ENCODE data around the gene TULP4.
"Not testable (repeated sequence)": the region's sequence is repeated elsewhere in the genome, so short reads cannot be mapped to it uniquely, and the experiment has no call there.

The TULP4 gene

DNA sequence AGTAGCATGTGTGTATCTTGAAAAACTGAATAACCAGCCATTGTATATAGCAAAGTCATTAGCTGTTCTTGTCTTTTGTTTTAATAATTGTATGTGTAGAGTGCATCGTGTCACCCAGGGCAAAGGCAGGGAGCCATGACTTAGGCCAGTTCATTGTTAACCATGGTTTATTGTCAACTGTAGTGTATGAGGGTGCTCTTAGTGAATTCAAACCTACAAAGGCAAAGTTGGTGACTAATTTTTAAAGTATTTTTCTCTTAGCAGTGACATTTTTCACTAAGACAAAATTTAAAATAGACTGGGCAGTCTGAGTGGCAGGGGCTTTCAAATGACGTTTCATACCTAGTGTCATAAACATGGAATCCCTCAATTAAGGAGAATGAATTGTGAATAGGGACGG lies 79.0 kb downstream of the TULP4 start:
- DNase-seq (ENCODE audit: low read depth in 2 of 2): no peak

DNA sequence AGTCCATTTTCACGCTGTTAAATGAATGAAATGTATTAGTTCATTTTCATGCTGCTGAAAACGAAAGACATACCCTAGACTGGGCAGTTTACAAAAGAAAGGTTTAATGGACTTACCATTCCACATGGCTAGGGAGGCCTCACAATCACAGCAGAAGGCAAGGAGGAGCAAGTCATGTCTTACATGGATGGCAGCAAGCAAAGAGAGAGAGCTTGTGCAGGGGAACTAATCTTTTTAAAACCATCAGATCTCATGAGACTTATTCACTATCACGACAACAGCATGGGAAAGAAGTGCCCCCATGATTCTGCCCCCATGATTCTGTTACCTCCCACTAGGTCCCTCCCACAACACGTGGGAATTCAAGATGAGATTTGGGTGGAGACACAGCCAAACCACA lies 79.7 kb downstream of the TULP4 start:
- DNase-seq (ENCODE audit: low read depth in 2 of 2): not testable (repeated sequence)

DNA sequence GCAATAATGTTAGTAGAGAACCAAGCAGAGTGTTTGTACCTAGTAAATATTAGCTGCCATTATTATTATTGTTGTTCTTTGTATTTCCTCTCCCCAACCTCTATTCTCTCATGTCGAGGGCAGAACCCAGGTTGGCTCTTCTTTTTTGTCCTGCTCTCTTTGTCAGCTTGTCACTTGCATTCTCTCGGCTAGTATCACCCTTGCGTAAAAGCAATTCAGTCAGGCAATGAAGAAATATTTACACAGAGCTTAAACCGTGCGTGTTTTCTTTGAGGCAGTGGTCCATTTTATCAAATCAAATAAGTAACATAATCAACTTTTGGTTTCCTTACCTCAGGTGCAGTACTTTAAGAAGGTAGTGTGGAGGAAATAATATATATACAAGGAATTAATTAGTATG lies 83.9 kb downstream of the TULP4 start:
- DNase-seq (ENCODE audit: low read depth in 2 of 2): no peak

DNA sequence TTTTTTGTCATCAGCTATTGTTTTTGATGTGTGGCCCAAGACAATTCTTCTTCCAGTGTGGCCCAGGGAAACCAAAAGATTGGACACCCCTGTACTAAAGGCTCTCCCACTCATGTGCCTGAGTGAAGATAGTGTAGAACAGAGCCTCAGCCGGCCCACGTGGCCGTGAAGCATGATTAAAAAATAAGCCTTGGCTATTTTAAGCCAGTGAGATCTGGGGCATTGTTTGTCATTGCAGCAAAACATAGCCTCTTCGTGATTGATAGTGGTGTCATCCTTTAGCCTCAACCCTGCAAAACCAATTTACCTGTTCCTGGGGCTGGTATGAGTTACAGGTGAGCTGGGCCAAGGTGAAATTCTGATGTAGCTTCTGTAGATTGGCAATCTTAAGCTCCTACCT lies 85.3 kb downstream of the TULP4 start:
- no peak for DNase-seq (ENCODE audit: low read depth in 2 of 2)

DNA sequence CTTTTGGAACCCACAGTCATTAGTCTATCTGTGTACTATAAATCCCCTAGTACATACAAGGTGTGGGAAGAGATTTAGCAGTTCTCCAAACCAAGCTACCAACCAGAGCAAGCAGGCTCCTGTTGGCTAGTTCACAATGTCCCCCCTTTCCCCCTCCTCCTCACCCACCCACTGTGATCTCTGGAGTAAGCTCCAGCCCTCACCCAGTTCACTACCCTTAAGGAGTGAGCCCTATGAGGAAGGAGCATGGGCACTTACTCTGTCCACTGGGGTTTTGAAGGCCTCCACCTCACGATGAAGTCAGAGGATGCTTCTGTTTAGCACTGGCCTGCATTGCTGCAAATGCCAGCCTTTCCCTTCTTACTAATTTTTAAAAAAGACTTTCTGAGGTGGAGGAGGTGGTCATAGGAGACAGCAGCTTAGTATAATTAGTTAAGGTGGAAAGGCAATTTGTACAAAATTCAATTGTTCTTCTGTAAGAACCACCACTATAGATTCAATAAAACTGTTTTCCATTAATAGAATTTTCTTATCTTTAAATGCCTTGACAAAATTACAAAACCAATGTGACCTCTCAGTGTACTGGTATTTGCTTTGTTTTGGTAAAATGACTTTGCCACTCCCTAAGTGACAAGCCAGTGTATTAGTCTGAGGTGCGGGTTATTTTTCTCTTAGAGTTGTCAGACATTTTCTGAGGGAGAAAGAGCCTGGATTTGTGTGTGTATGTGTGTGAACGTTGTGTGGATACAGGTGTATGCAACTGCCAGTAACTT lies 86.2 kb downstream of the TULP4 start:
- DNase-seq (ENCODE audit: low read depth in 2 of 2): no peak

DNA sequence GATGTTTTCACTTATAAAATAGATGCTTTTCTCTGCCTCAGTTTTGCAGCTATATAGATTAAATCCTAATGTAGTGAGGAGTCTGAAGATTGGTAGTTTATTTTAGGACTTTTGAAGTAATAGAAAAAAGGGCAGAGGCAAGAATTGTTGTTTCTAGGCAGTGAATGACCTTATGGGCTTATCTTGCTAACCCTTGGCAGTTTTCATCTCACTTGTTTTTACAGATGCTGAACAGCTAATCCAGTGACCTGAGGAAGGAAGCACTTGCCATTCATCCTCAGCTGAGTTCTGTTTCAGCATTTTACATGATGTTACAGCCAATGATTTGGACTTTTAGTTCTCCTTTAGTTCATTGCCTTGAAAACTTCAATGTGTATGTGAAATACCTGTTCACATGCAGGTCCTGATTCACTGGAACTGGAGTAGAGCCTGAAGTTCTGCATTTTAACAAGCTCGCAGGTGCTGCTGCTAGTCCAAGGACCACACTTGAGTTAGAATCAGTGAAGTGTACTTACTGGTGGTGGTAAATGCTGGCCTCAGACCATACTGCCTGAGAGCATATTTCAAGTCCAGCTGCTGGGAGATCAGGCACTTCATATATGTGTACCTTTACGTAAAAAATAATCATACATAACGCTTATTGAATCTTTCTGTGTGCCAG lies 86.9 kb downstream of the TULP4 start:
- DNase-seq (ENCODE audit: low read depth in 2 of 2): no peak

DNA sequence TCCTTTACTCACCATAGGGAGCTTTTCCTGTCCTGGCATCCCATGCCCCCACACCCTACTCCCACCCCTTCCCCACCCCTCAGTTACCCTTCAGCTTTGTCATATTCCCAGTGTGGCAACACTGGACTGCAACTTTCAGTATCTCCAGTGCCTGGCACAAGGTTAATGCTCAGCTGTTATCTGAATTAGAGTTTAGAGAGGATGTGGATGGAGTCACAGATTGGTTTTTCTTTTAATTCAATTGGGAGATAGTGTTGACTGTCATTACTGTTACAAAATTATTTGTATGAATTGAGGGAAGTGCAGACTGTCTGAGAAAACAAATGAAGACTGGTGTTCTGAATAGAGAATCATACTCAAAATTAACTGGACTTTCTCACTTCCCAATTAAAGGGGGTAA lies 89.9 kb downstream of the TULP4 start:
- DNase-seq (ENCODE audit: low read depth in 2 of 2): no peak

DNA sequence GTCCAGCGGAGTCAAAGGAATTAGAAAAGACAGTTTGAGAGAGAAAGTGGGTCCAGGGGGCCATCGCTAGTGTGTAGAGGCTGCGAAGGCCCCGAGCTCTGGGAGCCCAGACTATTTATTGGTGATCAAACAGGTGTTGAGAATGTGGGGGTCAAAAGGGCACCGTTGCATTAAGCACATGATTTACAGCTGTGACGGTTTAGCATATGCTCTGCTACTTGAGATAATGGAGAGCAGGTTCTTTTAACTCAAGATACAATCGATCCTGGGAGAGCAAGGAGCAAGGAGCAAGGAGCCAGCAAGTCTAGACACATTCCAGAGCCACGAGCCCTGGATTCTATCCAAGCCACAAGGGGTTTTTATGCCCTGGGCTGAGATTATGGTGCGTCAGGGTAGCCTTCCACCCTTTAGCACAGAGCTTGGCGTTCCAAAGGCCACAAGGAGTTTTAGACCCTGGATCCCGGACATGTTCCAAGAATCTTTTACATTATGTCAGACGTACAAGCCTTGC lies 93.1 kb downstream of the TULP4 start:
- DNase-seq (ENCODE audit: low read depth in 2 of 2): not testable (repeated sequence)

DNA sequence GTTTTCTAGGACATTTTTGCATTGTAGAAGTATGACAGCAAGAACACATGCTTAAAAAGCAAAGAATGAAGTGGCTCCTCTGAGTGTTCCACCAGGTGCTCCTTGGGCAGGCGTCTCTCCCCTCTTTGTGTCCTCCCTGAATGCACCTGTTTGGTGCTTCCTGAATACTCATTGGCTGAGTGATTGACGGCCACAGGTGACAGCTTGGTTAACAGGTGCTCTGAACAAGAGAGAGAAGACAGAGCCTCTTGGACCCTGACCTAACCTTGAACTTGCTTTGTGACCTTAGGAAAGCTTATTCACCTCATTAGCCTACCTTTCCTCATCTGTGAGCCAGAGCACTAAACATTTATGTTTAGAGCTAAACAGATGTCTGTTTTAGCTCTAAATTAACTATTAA lies 93.7 kb downstream of the TULP4 start:
- DNase-seq (ENCODE audit: low read depth in 2 of 2): no peak

DNA sequence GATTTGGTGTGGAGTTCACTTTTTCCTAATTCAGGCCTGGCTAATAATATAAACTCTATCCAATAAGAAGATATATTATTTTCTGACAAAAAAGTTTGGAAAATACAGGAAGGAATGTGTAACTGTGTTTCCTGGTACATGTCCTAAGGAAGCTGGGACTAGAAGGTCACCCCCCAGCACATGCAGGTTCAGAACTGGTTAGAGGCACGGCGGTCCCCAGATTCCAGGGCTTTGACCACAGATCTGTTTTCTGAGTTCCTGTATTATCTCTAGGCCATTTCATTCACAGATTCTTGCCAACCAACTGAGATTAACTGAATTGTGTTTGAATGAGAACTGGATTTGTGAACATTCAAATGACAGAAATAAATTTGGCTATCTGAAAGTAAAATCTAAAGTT lies 94.5 kb downstream of the TULP4 start:
- DNase-seq (ENCODE audit: low read depth in 2 of 2): no peak

DNA sequence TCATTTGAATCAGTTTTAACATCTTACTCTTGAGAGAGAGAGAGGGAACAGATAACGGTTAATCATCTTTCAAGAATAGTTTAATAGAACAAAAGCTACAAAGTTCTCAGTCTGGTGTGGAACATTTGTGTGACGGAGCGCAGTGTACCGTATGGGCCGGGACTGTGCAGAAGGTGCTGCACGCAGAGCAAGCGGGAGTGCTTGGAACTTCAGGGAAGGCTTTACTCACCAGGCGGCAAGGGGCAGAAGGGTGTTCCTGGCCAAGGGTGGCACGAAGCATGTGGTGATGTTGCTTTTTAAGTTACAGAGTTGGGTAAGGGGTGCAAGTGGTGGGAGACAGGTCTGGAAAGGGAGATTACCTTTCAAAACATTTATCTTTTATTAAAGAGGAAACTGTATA lies 95.7 kb downstream of the TULP4 start:
- DNase-seq (ENCODE audit: low read depth in 2 of 2): no peak

DNA sequence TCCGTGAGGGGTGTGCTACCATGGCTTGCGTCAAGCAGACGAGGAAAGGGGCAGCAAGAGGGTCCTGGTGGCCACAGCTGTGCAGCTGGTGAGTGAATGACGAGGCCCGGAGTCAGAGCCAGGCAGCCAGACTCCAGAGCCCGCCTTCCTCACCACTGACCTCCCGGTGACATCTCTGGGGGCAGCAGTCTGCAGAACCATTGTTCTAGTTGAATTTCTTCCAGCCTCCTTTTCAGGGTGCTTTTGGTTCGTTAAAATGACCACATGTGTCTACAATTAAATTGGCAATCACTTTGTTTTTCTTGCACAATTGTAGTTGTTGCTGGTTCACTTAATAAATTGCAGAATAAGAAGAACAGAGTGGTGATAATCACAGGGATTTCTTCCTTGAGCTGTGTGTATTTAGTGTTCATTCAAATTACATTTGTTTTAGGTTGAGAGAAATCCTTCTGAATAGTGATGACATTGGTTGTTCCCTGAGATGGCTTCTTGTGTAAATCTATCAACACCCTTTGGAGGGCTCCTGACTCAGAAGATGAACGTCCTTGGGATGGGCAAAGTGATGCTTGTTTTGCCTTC lies 96.4 kb downstream of the TULP4 start:
- no peak for DNase-seq (ENCODE audit: low read depth in 2 of 2)

DNA sequence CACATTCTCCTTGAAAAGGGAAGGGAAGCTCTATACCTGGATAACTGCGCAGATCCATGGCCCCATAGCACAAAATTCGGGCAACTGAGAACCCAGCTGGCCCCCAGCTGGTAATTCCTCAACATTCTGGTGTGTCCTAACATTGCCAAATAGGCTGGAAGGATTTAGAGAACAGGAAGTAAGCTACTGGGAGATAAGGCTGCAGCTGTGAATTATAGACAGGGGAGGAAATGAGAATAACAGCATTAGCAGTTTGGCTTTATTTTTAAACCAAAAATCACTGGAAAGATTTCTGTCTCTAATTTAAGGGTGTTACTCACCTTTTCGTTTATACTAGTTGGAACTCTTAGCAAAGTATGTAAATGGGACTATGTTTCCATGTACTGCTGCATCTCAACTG lies 97.2 kb downstream of the TULP4 start:
- no peak for DNase-seq (ENCODE audit: low read depth in 2 of 2)

DNA sequence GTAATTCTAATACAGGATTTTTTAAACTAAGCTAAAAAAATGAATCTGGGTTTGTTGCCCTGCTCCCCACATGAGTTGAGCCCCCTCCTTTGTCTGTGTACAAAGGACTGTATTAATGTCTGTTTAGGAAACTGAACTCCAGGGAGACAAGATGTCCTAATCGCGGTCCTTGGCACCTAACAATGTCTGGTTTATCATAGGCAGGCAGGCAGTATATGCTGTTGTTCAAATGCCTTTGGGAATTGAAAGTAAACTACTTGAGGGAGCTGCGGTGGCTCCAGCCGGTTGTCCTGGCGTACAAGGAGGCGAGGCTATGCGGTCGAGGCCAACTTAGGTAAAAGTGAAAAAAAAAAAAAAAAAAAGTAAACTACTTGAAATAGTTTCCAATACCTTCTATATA lies 98.5 kb downstream of the TULP4 start:
- DNase-seq (ENCODE audit: low read depth in 2 of 2): no peak

DNA sequence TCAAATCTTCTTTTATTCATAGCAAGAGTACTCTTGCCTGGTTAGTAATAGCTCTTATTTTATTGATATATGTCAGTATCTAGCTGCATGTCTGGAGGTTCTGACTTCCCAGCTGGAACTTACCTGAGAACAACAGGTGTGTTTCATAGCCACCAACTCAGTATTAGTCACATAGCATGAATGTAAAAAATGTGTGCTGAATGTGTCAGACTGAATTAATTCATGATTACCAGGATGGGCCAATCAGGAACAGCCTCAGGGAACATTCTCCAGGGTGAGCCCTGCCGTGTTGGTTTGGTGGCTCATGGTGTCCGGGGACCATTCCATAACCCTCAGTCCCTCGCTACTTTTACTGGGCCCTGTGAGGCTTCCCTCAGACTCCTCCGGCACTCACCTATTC lies 99.7 kb downstream of the TULP4 start:
- DNase-seq (ENCODE audit: low read depth in 2 of 2): no peak

DNA sequence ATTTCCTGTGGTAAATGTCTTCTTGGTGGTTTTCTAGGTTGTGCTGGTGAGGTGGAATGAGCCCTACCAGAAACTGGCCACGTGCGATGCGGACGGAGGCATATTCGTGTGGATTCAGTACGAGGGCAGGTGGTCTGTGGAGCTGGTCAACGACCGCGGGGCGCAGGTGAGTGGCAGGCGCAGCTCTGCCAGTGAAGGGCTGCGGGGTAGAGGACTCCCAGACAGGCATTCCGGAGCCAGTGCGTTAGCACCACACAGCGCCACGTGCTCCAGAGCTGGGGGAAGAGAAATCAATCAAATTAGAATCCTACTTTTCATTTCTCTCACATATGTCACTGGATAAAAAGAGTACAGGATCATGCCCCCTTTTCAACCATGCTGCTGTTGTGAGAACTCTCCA lies 100.8 kb downstream of the TULP4 start:
- no peak for DNase-seq (ENCODE audit: low read depth in 2 of 2)

DNA sequence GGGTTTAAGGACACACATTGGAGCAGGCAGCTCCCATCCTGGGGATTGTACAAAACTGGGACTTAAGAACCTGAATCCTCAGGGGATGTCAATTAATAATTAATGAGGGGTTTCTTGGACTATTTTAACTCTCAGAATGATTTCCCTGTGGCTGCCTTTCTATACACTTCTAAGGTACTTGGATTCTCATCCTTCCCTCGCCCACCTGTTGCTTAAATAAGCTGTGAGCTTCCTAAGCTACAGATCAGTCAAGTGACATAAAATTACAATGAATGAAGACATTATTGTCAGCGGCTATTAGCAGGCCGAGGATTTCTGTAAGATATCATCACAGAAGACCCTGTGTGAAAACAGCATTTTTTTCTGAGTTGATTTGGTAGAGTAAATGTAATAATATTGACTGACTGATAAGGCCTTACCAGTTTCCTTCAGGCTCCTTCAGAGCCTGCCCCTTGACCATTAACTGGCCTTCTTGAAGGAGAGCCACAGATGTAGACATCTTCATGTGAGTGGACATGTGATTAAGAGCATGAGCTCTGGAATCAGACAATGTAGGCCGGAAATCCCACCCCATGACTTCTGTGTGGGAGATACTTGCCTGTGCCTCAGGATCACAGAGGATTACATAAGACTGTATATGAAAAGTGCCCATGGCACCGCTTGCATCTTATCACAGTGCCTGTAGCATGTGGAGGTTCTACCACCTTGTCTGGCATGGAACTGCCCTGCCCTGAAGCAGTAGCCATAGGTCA lies 101.7 kb downstream of the TULP4 start:
- DNase-seq (ENCODE audit: low read depth in 2 of 2): no peak

DNA sequence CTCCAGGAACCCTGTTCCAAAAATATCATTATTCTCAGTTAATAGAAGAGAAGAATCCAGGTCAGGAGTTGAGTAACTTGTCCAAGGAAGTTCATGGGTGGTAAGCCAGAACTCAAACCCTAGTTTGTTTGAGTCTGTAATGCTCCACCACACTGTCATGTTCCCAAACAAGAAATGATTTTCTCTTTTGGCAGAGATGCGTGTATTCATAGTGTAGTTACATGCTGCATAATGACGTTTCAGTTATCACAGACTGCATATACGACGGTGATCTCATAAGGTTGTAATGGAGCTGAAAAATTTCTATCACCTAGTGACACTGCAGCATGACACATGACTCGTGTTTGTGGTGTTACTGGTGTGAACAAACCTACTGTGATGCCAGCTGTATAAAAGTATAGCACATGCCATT lies 102.6 kb downstream of the TULP4 start:
- DNase-seq (ENCODE audit: low read depth in 2 of 2): no peak

DNA sequence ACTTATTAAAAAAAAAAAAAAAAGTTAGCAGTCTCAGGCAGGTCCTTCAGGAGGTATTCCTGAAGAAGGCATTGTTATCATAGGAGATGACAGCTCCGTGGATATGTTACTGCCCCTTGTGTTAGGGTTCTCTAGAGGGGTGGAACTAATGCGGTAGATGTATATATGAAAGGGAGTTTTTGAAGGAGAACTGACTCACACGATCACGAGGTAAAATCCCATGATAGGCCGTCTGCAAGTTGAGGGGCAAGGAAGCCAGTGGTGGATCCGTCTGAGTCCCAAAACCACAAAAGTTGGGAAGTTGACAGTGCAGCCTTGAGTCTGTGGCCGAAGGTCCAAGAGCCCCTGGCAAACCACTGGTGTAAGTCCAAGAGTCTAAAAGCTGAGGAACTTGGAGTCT lies 103.4 kb downstream of the TULP4 start:
- no peak for DNase-seq (ENCODE audit: low read depth in 2 of 2)

DNA sequence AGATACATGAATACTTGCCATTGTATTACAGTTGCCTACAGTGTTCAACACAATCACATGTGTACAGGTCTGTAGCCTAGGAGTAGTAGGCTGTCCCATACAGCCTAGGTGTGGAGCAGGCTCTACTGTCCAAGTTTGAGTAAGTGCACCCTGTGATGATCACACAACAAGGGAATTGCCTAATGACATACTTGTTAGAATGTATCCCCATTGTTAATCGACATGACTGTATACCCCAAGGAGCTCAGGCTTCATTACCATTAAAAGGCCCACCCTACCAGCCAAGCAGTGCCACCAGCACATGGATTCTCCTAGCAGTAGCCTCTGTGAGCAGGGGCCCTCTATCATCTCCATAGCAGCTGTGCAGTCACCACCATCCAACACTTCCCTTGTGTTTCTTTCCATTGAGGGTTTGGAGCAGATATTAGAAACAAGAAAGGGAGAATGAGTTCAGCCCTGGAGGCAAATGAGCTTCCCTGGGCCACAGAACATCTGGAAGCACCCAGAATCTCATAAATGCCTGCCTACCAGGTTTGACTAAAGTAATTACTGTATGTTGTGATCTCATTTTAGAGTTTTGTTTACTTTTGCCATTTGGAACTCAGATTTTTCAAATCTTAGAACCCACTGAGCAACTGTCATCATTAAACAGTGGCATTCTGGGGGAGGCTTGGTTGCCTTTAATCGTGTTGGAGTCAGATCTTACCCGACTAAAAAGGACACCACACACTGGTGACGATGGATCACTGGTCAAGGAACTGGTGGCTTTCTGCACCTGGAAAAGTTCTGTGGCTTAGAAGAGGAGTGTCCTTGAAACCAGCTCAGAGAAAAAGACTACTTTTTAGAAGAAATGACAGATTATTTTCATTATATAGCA lies 104.9 kb downstream of the TULP4 start:
- DNase-seq (ENCODE audit: low read depth in 2 of 2): no peak

DNA sequence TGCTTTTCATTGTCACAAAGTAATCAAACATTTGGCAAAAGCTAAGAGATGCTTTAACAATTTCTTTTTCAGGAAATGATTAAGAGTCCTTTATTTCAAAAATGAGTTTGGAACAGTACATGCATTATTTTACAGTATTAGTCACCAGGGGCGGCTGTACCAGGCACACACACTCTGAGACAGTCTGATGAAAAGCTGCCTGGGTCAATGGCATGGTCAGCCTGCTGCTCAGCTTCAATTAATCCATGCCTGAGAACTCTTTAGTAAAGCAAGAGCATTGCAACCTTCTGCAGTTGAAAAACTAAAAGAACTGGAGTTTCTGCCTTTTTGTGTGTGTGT lies 105.5 kb downstream of the TULP4 start:
- no peak for DNase-seq (ENCODE audit: low read depth in 2 of 2)

DNA sequence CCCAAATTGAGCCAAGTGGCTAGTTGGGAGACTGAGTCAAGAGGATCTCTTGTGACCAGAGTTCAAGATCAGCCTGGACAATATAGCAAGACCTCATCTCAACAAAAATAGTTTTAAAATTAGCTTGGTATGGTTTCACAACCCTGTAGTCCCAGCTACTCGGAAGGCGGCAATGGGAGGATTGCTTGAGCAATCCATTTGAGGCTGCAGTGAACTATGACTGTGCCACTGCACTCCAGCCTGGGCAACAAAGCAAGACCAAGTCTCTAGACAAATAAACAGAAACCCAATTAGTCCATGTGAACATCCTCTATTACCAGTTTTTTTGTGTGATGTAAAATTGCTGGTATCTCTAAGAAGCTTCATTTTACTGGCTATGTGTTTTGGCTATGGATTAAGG lies 106.2 kb downstream of the TULP4 start:
- DNase-seq (ENCODE audit: low read depth in 2 of 2): no peak
